Chondrocyte (in vitro differentiated cells): ENCODE results near the gene PCBP4. TPM values are rescaled to one million over a fixed set of nuclear protein-coding genes. Genes with fewer than 3 reads are reported as not detected.

Experiments
- DNase-seq: peaks from one replicate; pipeline ENCODE4 v3.0.0; 2021; ENCODE audit warnings: mixed read lengths, low spot score
- H3K27ac Mint-ChIP-seq: one replicate; pipeline ENCODE4 v1.8.0; 2021; ENCODE audit warnings: mild to moderate bottlenecking, moderate library complexity, mixed read lengths; ENCODE audit not compliant: unreplicated experiment
- H3K27me3 Mint-ChIP-seq: 2 replicates; pipeline ENCODE4 v1.8.0; 2021; ENCODE audit warnings: low read depth, mixed read lengths
- H3K36me3 Mint-ChIP-seq: 2 replicates; pipeline ENCODE4 v1.8.0; 2021; ENCODE audit warnings: low read depth, mixed read lengths
- H3K4me1 Mint-ChIP-seq: 2 replicates; pipeline ENCODE4 v1.8.0; 2021; ENCODE audit warnings: low read depth, mild to moderate bottlenecking, mixed read lengths
- H3K4me3 Mint-ChIP-seq: one replicate; pipeline ENCODE4 v1.8.0; 2021; ENCODE audit warnings: mild to moderate bottlenecking, moderate library complexity, mixed read lengths; ENCODE audit not compliant: unreplicated experiment
- H3K9me3 Mint-ChIP-seq: 2 replicates; pipeline ENCODE4 v1.8.0; 2021; ENCODE audit warnings: low read depth, mixed read lengths
- total RNA-seq: library from RNA; stranded (reverse); gene quantifications from 3 replicates; pipeline ENCODE4 v1.2.1, GENCODE V29; 2021
- TF ChIP-seq, protein P1 (sequence below): fragments of 200-600 bp; sonication (generic); IDR thresholded peaks from 2 replicates; pipeline ENCODE4 v1.5.0; 2021; ENCODE audit warnings: antibody characterized with exemption, mild to moderate bottlenecking, moderate library complexity

The PCBP4 gene
- total RNA-seq, 1 donor from 2014 or later, result 63.8 TPM

DNA sequence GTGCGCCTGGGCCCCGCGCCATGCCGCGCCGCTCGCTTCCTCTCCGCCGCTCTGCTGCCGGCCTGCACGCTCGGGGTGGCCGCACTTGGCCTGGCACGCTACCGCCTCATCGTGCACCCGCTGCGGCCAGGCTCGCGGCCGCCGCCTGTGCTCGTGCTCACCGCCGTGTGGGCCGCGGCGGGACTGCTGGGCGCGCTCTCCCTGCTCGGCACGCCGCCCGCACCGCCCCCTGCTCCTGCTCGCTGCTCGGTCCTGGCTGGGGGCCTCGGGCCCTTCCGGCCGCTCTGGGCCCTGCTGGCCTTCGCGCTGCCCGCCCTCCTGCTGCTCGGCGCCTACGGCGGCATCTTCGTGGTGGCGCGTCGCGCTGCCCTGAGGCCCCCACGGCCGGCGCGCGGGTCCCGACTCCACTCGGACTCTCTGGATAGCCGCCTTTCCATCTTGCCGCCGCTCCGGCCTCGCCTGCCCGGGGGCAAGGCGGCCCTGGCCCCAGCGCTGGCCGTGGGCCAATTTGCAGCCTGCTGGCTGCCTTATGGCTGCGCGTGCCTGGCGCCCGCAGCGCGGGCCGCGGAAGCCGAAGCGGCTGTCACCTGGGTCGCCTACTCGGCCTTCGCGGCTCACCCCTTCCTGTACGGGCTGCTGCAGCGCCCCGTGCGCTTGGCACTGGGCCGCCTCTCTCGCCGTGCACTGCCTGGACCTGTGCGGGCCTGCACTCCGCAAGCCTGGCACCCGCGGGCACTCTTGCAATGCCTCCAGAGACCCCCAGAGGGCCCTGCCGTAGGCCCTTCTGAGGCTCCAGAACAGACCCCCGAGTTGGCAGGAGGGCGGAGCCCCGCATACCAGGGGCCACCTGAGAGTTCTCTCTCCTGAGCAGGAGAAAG is 11.1 kb downstream of the PCBP4 start:
- H3K27me3 Mint-ChIP-seq, result peaks cover 5% of the 10 kb centered on the region

DNA sequence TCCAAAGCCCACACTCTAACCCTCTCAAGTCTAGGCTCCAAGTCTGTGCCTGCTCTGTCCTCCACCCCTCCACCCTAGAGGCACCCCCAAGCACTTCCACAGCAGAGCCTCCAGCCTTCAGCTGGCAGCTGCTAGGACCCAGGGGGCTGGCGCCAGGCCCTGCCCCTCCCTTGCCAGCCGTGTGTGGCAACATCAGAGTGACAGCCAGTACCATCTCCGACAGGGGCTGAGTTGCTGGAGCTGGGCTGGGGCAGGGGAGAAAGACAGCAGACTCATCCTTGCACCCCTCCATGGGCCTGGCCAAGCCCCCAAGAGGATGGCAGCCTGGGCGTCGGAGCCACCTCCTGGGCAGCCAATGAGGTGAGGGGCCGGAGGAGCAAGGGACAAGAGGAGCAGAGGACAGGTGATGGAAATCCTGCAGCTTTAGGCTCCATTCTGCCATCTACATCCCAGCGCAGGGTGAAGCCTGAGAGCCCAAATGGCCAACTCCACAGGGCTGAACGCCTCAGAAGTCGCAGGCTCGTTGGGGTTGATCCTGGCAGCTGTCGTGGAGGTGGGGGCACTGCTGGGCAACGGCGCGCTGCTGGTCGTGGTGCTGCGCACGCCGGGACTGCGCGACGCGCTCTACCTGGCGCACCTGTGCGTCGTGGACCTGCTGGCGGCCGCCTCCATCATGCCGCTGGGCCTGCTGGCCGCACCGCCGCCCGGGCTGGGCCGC is 11.9 kb downstream of the PCBP4 start, which contains the start of gene GPR62:
GPR62 (plus strand) TSS at position 207 of the 718 bp plus-strand sequence; CDS start at position 479, 272 bp downstream.
- H3K4me1 Mint-ChIP-seq, result no peaks in the 10 kb centered on the region

More for the DNA sequence above, 11.1 kb downstream of the PCBP4 start:
- no peaks in the 10 kb centered on the region for H3K4me1 Mint-ChIP-seq
- TF ChIP-seq, protein P1, sequence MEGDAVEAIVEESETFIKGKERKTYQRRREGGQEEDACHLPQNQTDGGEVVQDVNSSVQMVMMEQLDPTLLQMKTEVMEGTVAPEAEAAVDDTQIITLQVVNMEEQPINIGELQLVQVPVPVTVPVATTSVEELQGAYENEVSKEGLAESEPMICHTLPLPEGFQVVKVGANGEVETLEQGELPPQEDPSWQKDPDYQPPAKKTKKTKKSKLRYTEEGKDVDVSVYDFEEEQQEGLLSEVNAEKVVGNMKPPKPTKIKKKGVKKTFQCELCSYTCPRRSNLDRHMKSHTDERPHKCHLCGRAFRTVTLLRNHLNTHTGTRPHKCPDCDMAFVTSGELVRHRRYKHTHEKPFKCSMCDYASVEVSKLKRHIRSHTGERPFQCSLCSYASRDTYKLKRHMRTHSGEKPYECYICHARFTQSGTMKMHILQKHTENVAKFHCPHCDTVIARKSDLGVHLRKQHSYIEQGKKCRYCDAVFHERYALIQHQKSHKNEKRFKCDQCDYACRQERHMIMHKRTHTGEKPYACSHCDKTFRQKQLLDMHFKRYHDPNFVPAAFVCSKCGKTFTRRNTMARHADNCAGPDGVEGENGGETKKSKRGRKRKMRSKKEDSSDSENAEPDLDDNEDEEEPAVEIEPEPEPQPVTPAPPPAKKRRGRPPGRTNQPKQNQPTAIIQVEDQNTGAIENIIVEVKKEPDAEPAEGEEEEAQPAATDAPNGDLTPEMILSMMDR, result peak; percentile 75
- no peak overlapping the region for H3K4me3 Mint-ChIP-seq
- H3K36me3 Mint-ChIP-seq, result peaks cover 7% of the 10 kb centered on the region
- no peak overlapping the region for H3K27ac Mint-ChIP-seq
- peak; percentile 92 for DNase-seq
- H3K9me3 Mint-ChIP-seq, result no peaks in the 10 kb centered on the region

DNA sequence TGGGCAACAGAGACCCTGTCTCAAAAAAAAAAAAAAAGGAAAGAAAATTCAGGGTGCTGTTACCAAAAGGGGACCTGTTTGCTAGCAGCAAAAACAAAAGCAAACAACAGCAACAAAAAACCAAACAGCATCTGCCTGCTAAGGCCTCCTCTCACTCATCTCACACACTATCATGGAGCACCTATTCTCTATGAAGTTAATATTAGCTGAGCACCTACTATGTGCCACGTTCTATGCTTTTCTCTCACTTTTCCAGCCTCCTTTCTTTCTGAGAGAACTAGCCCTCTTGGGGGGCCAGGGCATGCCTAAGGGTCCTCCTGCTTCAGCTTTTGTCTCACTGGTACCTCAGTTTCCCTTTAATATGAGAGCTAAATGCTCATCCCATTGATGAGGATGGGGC is 12.5 kb downstream of the PCBP4 start:
- Mint-ChIP-seq H3K4me1 (no peaks in the 10 kb centered on the region), H3K9me3 (no peaks in the 10 kb centered on the region), H3K36me3 (peaks cover 3% of the 10 kb centered on the region), H3K27me3 (peaks cover 5% of the 10 kb centered on the region), H3K4me3 (no peak overlapping the region), H3K27ac (no peak overlapping the region)
- DNase-seq, result no peak
- TF ChIP-seq, protein P1, result no peak

More for the DNA sequence above, 11.9 kb downstream of the PCBP4 start, which contains the start of gene GPR62:
- TF ChIP-seq, protein P1, result no peak
- H3K36me3 Mint-ChIP-seq, result peaks cover 3% of the 10 kb centered on the region
- H3K9me3 Mint-ChIP-seq, result no peaks in the 10 kb centered on the region
- no peak for DNase-seq
- H3K4me3 Mint-ChIP-seq, result no peak within 1 kb of the TSS
- H3K27ac Mint-ChIP-seq, result no peak within 1 kb of the TSS
- peaks cover 5% of the 10 kb centered on the region for H3K27me3 Mint-ChIP-seq

DNA sequence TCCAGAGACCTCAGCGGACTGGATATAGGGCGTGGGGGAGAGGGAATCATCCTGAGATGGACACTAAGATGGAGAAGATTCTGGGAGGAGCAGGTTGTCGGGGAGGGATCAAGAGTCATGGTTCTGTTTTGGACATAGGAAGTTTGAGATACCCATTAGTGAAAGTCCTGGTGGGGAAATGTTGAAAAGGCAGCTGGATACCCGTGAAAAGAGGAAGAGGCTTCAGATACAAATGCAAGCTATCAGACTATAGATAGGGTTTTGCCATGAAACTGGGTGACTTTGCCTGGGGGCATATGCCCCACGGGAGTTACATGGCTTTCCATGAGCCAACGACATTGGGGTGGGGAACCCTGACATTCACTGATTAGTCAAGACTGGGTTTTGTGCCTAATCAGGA is 13.1 kb downstream of the PCBP4 start:
- DNase-seq, result no peak
- H3K4me3 Mint-ChIP-seq, result no peak overlapping the region
- peaks cover 3% of the 10 kb centered on the region for H3K36me3 Mint-ChIP-seq
- H3K27ac Mint-ChIP-seq, result no peak overlapping the region
- no peaks in the 10 kb centered on the region for H3K9me3 Mint-ChIP-seq
- peaks cover 5% of the 10 kb centered on the region for H3K27me3 Mint-ChIP-seq
- TF ChIP-seq, protein P1, result no peak
- no peaks in the 10 kb centered on the region for H3K4me1 Mint-ChIP-seq

DNA sequence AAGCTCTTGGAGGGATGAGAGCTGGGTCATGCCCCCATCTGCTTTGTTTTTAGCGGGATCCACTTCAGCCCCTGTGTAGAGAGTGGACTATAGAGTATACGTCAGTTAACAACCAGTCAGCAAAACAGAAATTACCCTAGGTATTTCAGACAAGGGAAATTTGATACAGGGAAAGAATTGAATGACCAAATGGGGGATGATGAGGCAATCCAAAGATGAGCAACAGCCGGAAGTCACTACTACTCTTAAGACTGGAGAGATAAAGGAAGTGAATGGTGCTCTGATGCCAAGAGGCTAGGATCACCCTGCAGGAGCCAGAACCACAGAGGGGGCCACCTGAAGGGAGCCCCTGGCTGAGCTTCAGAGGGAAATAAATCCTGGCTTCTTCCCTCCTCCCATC is 13.8 kb downstream of the PCBP4 start:
- Mint-ChIP-seq H3K27ac (no peak overlapping the region), H3K27me3 (peaks cover 5% of the 10 kb centered on the region), H3K9me3 (no peaks in the 10 kb centered on the region), H3K4me3 (no peak overlapping the region), H3K4me1 (no peaks in the 10 kb centered on the region), H3K36me3 (peaks cover 3% of the 10 kb centered on the region)
- DNase-seq, result no peak
- TF ChIP-seq, protein P1, result no peak
